Activated CD4-positive, alpha-beta memory T cell treated with anti-CD3 and anti-CD28 coated beads for 36 hours (primary cell): ENCODE results near the gene MAPK8IP3. TPM values are rescaled to one million over a fixed set of nuclear protein-coding genes. Genes with fewer than 3 reads are reported as not detected.

ENCODE experiments used
- CTCF ChIA-PET: fragments of 350-600 bp; sonication (Branson Sonifier 250); formaldehyde crosslinking; loops from one replicate; lab custom pipeline; 2021; ENCODE audit warnings: antibody characterized with exemption, inconsistent platforms; lab: Charles Lee
- POLR2A ChIA-PET: fragments of 350-600 bp; sonication (Branson Sonifier 250); formaldehyde crosslinking; loops from one replicate; lab custom pipeline; 2021; ENCODE audit warnings: antibody characterized with exemption; lab: Charles Lee
- DNase-seq: peaks from one replicate; pipeline ENCODE4 v3.0.0-alpha.2; 2020
- H3K27ac Mint-ChIP-seq: one replicate; pipeline ENCODE4 v1.8.0; 2021; ENCODE audit warnings: mixed read lengths
- H3K27me3 Mint-ChIP-seq: one replicate; pipeline ENCODE4 v1.8.0; 2021; ENCODE audit warnings: mixed read lengths
- H3K36me3 Mint-ChIP-seq: one replicate; pipeline ENCODE4 v1.8.0; 2021; ENCODE audit warnings: mixed read lengths
- H3K4me1 Mint-ChIP-seq: one replicate; pipeline ENCODE4 v1.8.0; 2021; ENCODE audit warnings: low read depth, mixed read lengths
- H3K4me3 Mint-ChIP-seq: one replicate; pipeline ENCODE4 v1.8.0; 2021; ENCODE audit warnings: mild to moderate bottlenecking, mixed read lengths
- H3K9me3 Mint-ChIP-seq: one replicate; pipeline ENCODE4 v1.8.0; 2021; ENCODE audit warnings: mixed read lengths
- intact Hi-C: fragments of 100-400 bp; cut with micrococcal nuclease; formaldehyde crosslinking; loops from one replicate; pipeline ENCODE4 v1.15.1; 2023
- total RNA-seq, 2 experiments: library from RNA; stranded (reverse); gene quantifications; one replicate each; pipeline ENCODE4 v1.2.3, GENCODE V29; 2021

The MAPK8IP3 gene
- total RNA-seq, 2 experiments from 2014 or later: 51.7 to 56.8 TPM

DNA sequence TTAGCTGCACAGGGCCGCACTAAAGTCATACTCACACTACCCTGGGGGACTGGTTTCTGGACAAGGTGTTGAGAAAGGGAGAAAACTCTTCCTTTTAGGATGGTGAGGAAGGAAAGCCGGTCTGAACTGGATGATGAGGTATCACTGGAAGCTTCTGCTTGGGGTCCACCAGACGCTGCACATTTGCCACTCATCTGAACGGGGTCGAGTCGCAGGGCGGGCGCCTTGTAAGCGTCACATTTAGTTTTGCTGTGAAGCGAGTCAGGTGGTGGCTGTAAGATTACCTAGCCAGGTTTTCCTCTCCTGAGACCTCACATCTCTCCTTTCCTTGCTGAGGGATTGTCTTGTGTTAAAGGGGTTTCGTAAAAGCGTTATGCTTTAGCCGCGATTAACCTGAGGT is 25.6 kb upstream of the MAPK8IP3 start:
- ChIA-PET CTCF (interaction anchor here (1.4 kb wide), 1 partner anchor 26 kb away, joined by 6 read pairs; the partner anchor contains the start of gene MAPK8IP3), POLR2A (no interaction called here)
- peaks cover 14% of the 10 kb centered on the region for H3K36me3 Mint-ChIP-seq
- no peaks in the 10 kb centered on the region for H3K27me3 Mint-ChIP-seq
- H3K4me1 Mint-ChIP-seq: peaks cover 29% of the 10 kb centered on the region
- intact Hi-C loops: no loop called here
- H3K27ac Mint-ChIP-seq: no peak overlapping the region
- DNase-seq: no peak
- no peaks in the 10 kb centered on the region for H3K9me3 Mint-ChIP-seq
- H3K4me3 Mint-ChIP-seq: peak overlapping the region; percentile 26

DNA sequence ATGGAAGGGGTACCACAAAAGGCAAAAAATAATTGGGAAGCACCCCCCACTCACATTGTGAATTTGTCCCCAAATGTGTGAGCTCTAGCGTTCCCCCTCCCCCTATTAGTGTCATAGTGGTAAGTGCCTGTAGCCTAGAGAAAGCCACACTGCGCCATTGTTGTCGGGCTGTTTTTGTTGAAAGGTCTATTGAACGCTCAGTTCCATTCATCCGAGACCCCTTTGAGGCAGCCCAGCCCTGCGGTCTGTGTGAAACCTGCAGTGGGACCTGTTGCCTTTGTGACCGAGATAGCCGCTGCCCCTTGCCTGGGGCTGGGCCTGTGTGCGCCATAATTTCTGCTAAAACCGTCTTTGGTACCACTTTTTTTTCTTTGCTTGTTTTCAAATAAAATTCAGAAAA is 25.0 kb upstream of the MAPK8IP3 start:
- Mint-ChIP-seq H3K9me3 (no peaks in the 10 kb centered on the region), H3K4me1 (peaks cover 29% of the 10 kb centered on the region), H3K4me3 (no peak overlapping the region), H3K27me3 (no peaks in the 10 kb centered on the region), H3K27ac (no peak overlapping the region), H3K36me3 (peaks cover 18% of the 10 kb centered on the region)
- ChIA-PET POLR2A (no interaction called here), CTCF (interaction anchor here (0.5 to 1.9 kb wide), 3 partner anchors 25 to 213 kb away, joined by 3 to 6 read pairs (median 4); partner anchors contain the start of gene MAPK8IP3)
- intact Hi-C loops: no loop called here
- DNase-seq: no peak

GRCh38 chr16:1687427-1688316 is 18.3 kb upstream of the MAPK8IP3 start:
- ChIA-PET CTCF (no interaction called here), POLR2A (no interaction called here)
- peaks cover 34% of the 10 kb centered on the region for H3K36me3 Mint-ChIP-seq

GRCh38 chr16:1688807-1689560 is 17.0 kb upstream of the MAPK8IP3 start:
- intact Hi-C loops: no loop called here
- DNase-seq: no peak
- Mint-ChIP-seq H3K27ac (no peak overlapping the region), H3K4me3 (no peak overlapping the region), H3K36me3 (peaks cover 40% of the 10 kb centered on the region), H3K9me3 (no peaks in the 10 kb centered on the region), H3K27me3 (no peaks in the 10 kb centered on the region), H3K4me1 (peaks cover 12% of the 10 kb centered on the region)
- ChIA-PET POLR2A (no interaction called here), CTCF (no interaction called here)

More at GRCh38 chr16:1687427-1688316, 18.3 kb upstream of the MAPK8IP3 start:
- Mint-ChIP-seq H3K27ac (no peak overlapping the region), H3K27me3 (no peaks in the 10 kb centered on the region), H3K4me3 (no peak overlapping the region), H3K9me3 (no peaks in the 10 kb centered on the region), H3K4me1 (peaks cover 12% of the 10 kb centered on the region)
- DNase-seq: no peak
- intact Hi-C loops: no loop called here

- no peak for DNase-seq
- ChIA-PET CTCF (no interaction called here), POLR2A (no interaction called here)
- H3K9me3 Mint-ChIP-seq: no peaks in the 10 kb centered on the region
- no peak overlapping the region for H3K27ac Mint-ChIP-seq
- intact Hi-C loops: no loop called here
- H3K27me3 Mint-ChIP-seq: no peaks in the 10 kb centered on the region
- no peak overlapping the region for H3K4me3 Mint-ChIP-seq
- peaks cover 12% of the 10 kb centered on the region for H3K4me1 Mint-ChIP-seq
- peaks cover 47% of the 10 kb centered on the region for H3K36me3 Mint-ChIP-seq
Observed at GRCh38 chr16:1689853-1690252, 16.1 kb upstream of the MAPK8IP3 start.

DNA sequence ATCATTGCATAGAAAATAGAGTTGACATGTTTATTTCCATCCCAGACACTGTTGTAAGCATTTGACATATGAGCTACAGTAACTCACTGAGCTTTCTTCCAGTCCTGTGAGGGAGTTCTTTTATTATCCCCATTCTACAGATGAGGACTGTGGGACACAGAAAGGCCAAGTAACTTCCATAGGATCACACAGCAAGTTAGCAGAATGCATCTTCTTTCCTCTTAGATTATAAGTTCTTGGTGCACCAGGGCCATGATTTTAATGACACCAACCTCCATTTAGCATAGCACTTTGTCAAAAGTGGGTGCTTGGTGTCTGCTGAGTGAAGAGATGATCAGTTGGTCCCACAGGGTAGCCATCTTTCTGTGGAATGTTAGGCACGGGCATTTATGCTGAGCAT is 15.2 kb upstream of the MAPK8IP3 start:
- ChIA-PET POLR2A (no interaction called here), CTCF (interaction anchor here (2.1 kb wide), 1 partner anchor 16 kb away, joined by 10 read pairs; the partner anchor contains the start of gene MAPK8IP3)
- Mint-ChIP-seq H3K36me3 (peaks cover 44% of the 10 kb centered on the region), H3K4me3 (no peak overlapping the region), H3K9me3 (no peaks in the 10 kb centered on the region), H3K27ac (no peak overlapping the region), H3K27me3 (no peaks in the 10 kb centered on the region), H3K4me1 (peaks cover 12% of the 10 kb centered on the region)
- intact Hi-C loops: no loop called here
- DNase-seq: no peak

DNA sequence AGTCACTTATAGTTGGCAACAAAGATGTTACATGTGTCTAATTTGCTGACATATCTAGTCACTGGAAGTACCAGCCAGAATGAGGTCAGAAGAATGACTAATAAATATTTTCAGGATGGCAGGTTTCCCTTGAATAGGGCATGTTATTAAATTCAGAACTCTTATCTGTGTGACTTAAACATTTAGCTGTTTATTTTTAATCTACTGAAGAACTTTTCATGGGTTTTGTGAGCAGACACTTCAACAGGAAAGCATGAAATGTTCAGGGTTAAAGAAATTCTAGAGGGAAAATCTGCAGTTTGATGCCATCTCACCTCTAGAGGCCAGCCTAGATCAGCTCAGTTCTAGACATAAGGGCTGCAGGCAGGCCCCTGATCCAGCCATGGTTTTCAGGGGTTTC is 14.7 kb upstream of the MAPK8IP3 start:
- ChIA-PET POLR2A (interaction anchor here (0.8 kb wide), 1 partner anchor 17 kb away, joined by 3 read pairs; no protein-coding TSS in a partner anchor), CTCF (interaction anchor here (2.1 kb wide), 1 partner anchor 15 kb away, joined by 10 read pairs; the partner anchor contains the start of gene MAPK8IP3)
- H3K27me3 Mint-ChIP-seq: no peaks in the 10 kb centered on the region
- H3K9me3 Mint-ChIP-seq: no peaks in the 10 kb centered on the region
- intact Hi-C loops: no loop called here
- H3K4me3 Mint-ChIP-seq: no peak overlapping the region
- H3K27ac Mint-ChIP-seq: no peak overlapping the region
- H3K36me3 Mint-ChIP-seq: peaks cover 43% of the 10 kb centered on the region
- H3K4me1 Mint-ChIP-seq: peaks cover 12% of the 10 kb centered on the region
- no peak for DNase-seq

GRCh38 chr16:1691956-1692355 is 14.0 kb upstream of the MAPK8IP3 start:
- no peaks in the 10 kb centered on the region for H3K9me3 Mint-ChIP-seq
- no peak overlapping the region for H3K4me3 Mint-ChIP-seq
- ChIA-PET CTCF (interaction anchor here (2.1 kb wide), 1 partner anchor 14 kb away, joined by 10 read pairs; the partner anchor contains the start of gene MAPK8IP3), POLR2A (interaction anchor here (0.8 kb wide), 1 partner anchor 16 kb away, joined by 3 read pairs; no protein-coding TSS in a partner anchor)
- H3K27ac Mint-ChIP-seq: no peak overlapping the region
- intact Hi-C loops: no loop called here
- no peak for DNase-seq
- peaks cover 12% of the 10 kb centered on the region for H3K4me1 Mint-ChIP-seq
- H3K36me3 Mint-ChIP-seq: peaks cover 42% of the 10 kb centered on the region
- no peaks in the 10 kb centered on the region for H3K27me3 Mint-ChIP-seq

GRCh38 chr16:1696863-1697262 is 9.1 kb upstream of the MAPK8IP3 start:
- Mint-ChIP-seq H3K9me3 (no peaks in the 10 kb centered on the region), H3K4me1 (no peaks in the 10 kb centered on the region), H3K4me3 (no peak overlapping the region), H3K27ac (no peak overlapping the region), H3K36me3 (peaks cover 38% of the 10 kb centered on the region), H3K27me3 (no peaks in the 10 kb centered on the region)
- POLR2A ChIA-PET: interaction anchor here (1.3 kb wide), 1 partner anchor 9 kb away, joined by 4 read pairs; the partner anchor contains the start of gene MAPK8IP3
- intact Hi-C loops: no loop called here
- no peak for DNase-seq
- CTCF ChIA-PET: interaction anchor here (1.8 kb wide), 1 partner anchor 9 kb away, joined by 7 read pairs; the partner anchor contains the start of gene MAPK8IP3

- Mint-ChIP-seq H3K36me3 (peaks cover 26% of the 10 kb centered on the region), H3K27ac (no peak overlapping the region)
- intact Hi-C loops: no loop called here
Observed at GRCh38 chr16:1698680-1699079, 7.3 kb upstream of the MAPK8IP3 start.

GRCh38 chr16:1700246-1700645 is 5.7 kb upstream of the MAPK8IP3 start:
- Mint-ChIP-seq H3K27me3 (no peaks in the 10 kb centered on the region), H3K4me1 (peaks cover 6% of the 10 kb centered on the region), H3K36me3 (peaks cover 16% of the 10 kb centered on the region), H3K27ac (no peak overlapping the region), H3K9me3 (no peaks in the 10 kb centered on the region), H3K4me3 (no peak overlapping the region)
- DNase-seq: no peak
- POLR2A ChIA-PET: no interaction called here
- intact Hi-C loops: no loop called here
- CTCF ChIA-PET: interaction anchor here (1.3 kb wide), 1 partner anchor 24 kb away, joined by 7 read pairs; no protein-coding TSS in a partner anchor

More at GRCh38 chr16:1698680-1699079, 7.3 kb upstream of the MAPK8IP3 start:
- POLR2A ChIA-PET: no interaction called here
- Mint-ChIP-seq H3K27me3 (no peaks in the 10 kb centered on the region), H3K4me3 (no peak overlapping the region), H3K9me3 (no peaks in the 10 kb centered on the region), H3K4me1 (no peaks in the 10 kb centered on the region)
- CTCF ChIA-PET: no interaction called here
- no peak for DNase-seq
